ENCODE measurements around the gene ADAMTS15. TPM values are rescaled to one million over a fixed set of nuclear protein-coding genes. Genes with fewer than 3 reads are reported as not detected.

Gene ADAMTS15
- total RNA-seq, 2 experiments from 2014 or later: not detected

GRCh38 chr11:130426837-130427341 is 21.6 kb upstream of the ADAMTS15 start:
- no TSS peak for BruUV-seq (replicated peaks)
- H3K27ac ChIP-seq (ENCODE audit: low read depth, low read length, poor library complexity, severe bottlenecking): no peak overlapping the region
- ChIA-PET CTCF (ENCODE audit: unreplicated experiment) (no interaction called here), POLR2A (no interaction called here)
- TF ChIP-seq EZH2phosphoT487 (IDR thresholded peaks at IDR 0.05; ENCODE audit: borderline replicate concordance, low read depth, low read length): no peak
- no peak for TF ChIP-seq CTCF (conservative IDR thresholded peaks at IDR 0.05; ENCODE audit: low read length)
- H3K36me3 ChIP-seq (ENCODE audit: insufficient read depth, low read length): no peaks in the 10 kb centered on the region
- H2AFZ ChIP-seq (ENCODE audit: low read length): no peak overlapping the region
- no peak overlapping the region for H3K4me2 ChIP-seq (ENCODE audit: low read length)
- H3K79me2 ChIP-seq (ENCODE audit: insufficient read depth, low read depth, low read length): no peaks in the 10 kb centered on the region
- no peaks in the 10 kb centered on the region for H3K9me2 ChIP-seq (ENCODE audit: insufficient read depth, low read length)
- H3K4me3 ChIP-seq (ENCODE audit: low read depth, low read length, poor library complexity, severe bottlenecking): no peak overlapping the region
- no peak for DNase-seq (ENCODE audit: low spot score)
- no peaks in the 10 kb centered on the region for H4K20me1 ChIP-seq (ENCODE audit: insufficient read depth, low read length)
- intact Hi-C loops (cut with micrococcal nuclease; ENCODE audit: unreplicated experiment): no loop called here
- H3K4me1 ChIP-seq (ENCODE audit: insufficient read depth, low read length, poor library complexity, severe bottlenecking): no peaks in the 10 kb centered on the region
- no peaks in the 10 kb centered on the region for H3K9me3 ChIP-seq (ENCODE audit: low read length)

GRCh38 chr11:130427581-130428315 is 20.7 kb upstream of the ADAMTS15 start:
- H3K9me2 ChIP-seq (ENCODE audit: insufficient read depth, low read length): no peaks in the 10 kb centered on the region
- no peaks in the 10 kb centered on the region for H4K20me1 ChIP-seq (ENCODE audit: insufficient read depth, low read length)
- ChIA-PET POLR2A (no interaction called here), CTCF (ENCODE audit: unreplicated experiment) (no interaction called here)
- no peak overlapping the region for H3K27ac ChIP-seq (ENCODE audit: low read depth, low read length, poor library complexity, severe bottlenecking)
- intact Hi-C loops (cut with micrococcal nuclease; ENCODE audit: unreplicated experiment): no loop called here
- no peaks in the 10 kb centered on the region for H3K9me3 ChIP-seq (ENCODE audit: low read length)
- H3K4me1 ChIP-seq (ENCODE audit: insufficient read depth, low read length, poor library complexity, severe bottlenecking): no peaks in the 10 kb centered on the region
- no peak overlapping the region for H2AFZ ChIP-seq (ENCODE audit: low read length)
- no peaks in the 10 kb centered on the region for H3K36me3 ChIP-seq (ENCODE audit: insufficient read depth, low read length)
- DNase-seq (ENCODE audit: low spot score): no peak
- BruUV-seq (replicated peaks): no TSS peak
- no peak overlapping the region for H3K4me3 ChIP-seq (ENCODE audit: low read depth, low read length, poor library complexity, severe bottlenecking)
- H3K79me2 ChIP-seq (ENCODE audit: insufficient read depth, low read depth, low read length): no peaks in the 10 kb centered on the region
- TF ChIP-seq CTCF (conservative IDR thresholded peaks at IDR 0.05; ENCODE audit: low read length) (no peak), EZH2phosphoT487 (IDR thresholded peaks at IDR 0.05; ENCODE audit: borderline replicate concordance, low read depth, low read length) (no peak)
- H3K4me2 ChIP-seq (ENCODE audit: low read length): no peak overlapping the region
